GM12874 (cell line): Measurements from ENCODE around the gene NT5C2.

ENCODE experiments used
- TF ChIP-seq, protein P1 (sequence below): IDR thresholded peaks from 2 replicates; pipeline ENCODE4 v1.5.1; 2011; ENCODE audit warnings: low read depth, mild to moderate bottlenecking, control low read depth, low read length, moderate library complexity; ENCODE audit not compliant: insufficient read depth

NT5C2 gene

DNA sequence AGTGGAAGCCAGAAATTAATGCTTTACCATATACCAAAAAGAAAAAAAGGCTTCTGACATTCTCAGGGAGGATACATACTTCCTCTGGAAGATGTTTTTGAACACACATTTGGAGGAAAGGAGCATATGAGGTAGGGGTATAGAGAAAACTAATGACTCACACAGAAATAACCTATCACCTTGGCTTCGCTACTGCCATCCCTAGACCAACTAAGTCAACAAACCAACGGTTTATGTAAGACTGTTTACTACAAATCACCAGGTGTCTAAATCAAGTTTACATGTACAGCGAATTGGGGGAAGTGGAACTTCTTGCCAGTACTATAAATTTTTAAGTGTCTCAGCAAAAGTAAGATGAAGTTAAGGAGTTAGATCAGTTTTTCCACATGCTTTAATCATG lies 96.9 kb downstream of the NT5C2 start:
- TF ChIP-seq, protein P1, sequence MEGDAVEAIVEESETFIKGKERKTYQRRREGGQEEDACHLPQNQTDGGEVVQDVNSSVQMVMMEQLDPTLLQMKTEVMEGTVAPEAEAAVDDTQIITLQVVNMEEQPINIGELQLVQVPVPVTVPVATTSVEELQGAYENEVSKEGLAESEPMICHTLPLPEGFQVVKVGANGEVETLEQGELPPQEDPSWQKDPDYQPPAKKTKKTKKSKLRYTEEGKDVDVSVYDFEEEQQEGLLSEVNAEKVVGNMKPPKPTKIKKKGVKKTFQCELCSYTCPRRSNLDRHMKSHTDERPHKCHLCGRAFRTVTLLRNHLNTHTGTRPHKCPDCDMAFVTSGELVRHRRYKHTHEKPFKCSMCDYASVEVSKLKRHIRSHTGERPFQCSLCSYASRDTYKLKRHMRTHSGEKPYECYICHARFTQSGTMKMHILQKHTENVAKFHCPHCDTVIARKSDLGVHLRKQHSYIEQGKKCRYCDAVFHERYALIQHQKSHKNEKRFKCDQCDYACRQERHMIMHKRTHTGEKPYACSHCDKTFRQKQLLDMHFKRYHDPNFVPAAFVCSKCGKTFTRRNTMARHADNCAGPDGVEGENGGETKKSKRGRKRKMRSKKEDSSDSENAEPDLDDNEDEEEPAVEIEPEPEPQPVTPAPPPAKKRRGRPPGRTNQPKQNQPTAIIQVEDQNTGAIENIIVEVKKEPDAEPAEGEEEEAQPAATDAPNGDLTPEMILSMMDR, result no peak

DNA sequence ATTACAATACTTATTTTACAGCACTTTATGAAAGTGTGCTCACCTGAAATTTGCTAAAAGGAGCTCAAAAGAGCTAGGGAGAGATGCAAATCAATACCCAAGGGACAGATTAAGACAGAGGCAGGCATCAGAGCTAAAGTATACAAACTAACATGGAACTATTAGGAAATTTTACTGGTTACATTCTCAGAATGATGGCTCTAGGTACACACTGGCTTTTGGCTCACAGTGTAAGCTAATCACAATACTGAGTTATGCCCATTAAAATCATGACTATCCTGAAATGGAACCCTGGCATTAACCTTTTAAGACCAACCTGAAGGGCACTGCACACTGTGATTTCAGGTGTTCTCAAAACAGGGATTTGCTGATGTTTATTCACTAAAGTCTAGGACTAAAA lies 98.1 kb downstream of the NT5C2 start:
- TF ChIP-seq, protein P1, result no peak

DNA sequence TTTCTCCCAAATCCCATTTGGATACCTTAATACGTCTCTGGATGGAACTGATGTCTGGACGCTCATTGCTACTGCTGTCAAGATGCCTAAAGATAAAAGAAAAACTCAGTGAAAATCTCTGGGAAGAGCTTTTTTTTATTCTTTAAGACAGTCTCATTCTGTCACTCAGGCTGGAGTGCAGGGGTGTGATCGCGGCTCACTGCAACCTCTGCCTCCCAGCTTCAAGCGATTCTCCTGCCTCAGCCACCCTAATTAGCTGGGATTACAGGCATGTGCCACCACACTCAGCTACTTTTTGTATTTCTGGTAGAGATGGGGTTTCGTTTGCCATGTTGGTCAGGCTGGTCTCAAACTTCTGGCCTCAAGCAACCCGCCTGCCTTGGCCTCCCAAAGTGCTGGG lies 102.2 kb downstream of the NT5C2 start:
- TF ChIP-seq, protein P1, result no peak

DNA sequence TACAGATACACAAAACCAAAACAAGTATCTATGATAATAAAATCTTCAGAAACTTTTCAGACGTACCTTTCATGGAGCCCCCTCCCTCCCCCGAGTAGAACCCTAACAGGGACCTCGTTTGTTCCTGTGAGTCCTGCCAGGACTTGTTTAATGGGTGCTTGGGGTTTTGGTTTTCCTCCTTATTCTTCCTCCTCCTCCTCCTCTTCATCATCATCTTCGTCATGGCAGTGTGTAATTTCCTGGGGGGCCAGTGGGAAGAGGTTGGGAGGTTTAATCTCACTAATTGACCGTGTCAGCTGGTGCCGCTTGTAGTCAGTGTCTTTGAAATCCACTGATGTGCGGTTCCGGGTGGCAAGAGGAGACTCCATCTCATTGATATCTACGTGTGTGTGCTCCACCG lies 103.6 kb downstream of the NT5C2 start:
- TF ChIP-seq, protein P1, result no peak

DNA sequence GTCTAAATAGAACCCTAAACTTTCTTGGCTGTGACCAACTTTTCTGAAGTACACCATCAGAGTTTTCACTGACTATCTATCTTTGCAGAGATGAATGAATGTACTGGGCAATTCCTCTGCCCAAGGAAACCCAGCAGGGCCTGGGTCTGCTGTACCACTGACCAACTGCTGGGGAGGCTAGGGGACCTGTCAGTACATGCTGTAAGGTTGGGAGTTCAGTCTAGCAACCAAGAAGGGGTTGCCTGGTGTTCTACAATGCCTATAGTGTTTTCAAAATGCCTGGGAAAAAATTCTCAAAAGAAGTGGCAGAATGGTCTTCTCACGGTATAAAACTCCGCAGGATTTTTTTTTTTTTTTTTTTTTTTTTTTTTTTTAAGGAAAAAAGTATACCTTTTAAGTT lies 106.3 kb downstream of the NT5C2 start:
- TF ChIP-seq, protein P1, result no peak

DNA sequence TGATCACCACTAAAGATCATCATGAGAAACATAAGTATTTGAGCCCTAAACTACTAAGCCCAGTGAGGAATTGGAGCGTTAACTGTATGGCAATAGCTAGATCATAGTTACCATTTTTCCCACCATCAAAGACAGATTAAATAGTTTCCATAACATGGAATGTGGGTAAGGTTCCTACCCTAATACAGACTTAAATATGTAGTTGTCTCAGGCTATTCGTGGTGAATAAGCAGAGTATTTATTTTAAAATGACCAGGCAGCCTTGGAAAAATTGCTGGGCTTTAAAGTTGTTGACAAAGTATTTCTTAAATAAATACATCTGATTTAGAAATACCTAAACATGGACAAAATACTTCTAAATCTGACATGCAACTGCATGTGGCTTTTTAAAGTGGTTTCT lies 106.8 kb downstream of the NT5C2 start:
- TF ChIP-seq, protein P1, result no peak

DNA sequence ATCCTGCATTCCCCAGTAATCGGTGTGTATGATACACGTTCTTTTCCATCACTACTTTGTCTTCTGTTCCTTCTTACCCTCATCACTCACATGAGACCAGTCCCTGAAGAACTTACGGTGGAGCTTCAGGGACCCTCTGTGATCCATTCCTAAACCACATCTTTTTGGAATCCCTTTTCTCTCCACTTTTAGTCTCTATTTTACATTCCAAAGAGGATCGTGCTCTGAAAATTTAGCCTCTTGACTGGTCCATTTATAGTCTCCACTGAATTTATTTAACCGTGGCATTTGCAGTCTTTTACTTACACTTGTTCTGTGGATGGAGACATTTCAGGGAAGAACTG lies 109.1 kb downstream of the NT5C2 start:
- TF ChIP-seq, protein P1, result no peak
